ENCODE data around the gene EIF4ENIF1.
"Not testable (repeated sequence)": the region's sequence is repeated elsewhere in the genome, so short reads cannot be mapped to it uniquely, and the experiment has no call there.

The EIF4ENIF1 gene

GRCh38 chr22:31425331-31426050 is 64.2 kb downstream of the EIF4ENIF1 start:
- Histone ChIP-seq H3K4me3 (ENCODE audit: insufficient read depth, low read depth, low read length, poor library complexity, severe bottlenecking) (no peak overlapping the region), H3K27me3 (replicated peaks; ENCODE audit: control insufficient read depth, insufficient read depth, low read length, poor library complexity, severe bottlenecking) (no peaks in the 10 kb centered on the region), H3K27ac (ENCODE audit: insufficient read depth, low read length, poor library complexity, severe bottlenecking) (no peak overlapping the region), H3K4me1 (ENCODE audit: control insufficient read depth, insufficient read depth, low read length, poor library complexity, severe bottlenecking) (no peaks in the 10 kb centered on the region), H3K36me3 (ENCODE audit: control insufficient read depth, insufficient read depth, low read length) (peaks cover 66% of the 10 kb centered on the region), H3K9me3 (ENCODE audit: control insufficient read depth, low read length) (no peaks in the 10 kb centered on the region)
- DNase-seq, result no peak

- H3K27me3 ChIP-seq (replicated peaks; ENCODE audit: control insufficient read depth, insufficient read depth, low read length, poor library complexity, severe bottlenecking); H3K4me3 ChIP-seq (ENCODE audit: insufficient read depth, low read depth, low read length, poor library complexity, severe bottlenecking); H3K27ac ChIP-seq (ENCODE audit: insufficient read depth, low read length, poor library complexity, severe bottlenecking); H3K9me3 ChIP-seq (ENCODE audit: control insufficient read depth, low read length); DNase-seq: not testable (repeated sequence)
- H3K4me1 ChIP-seq (ENCODE audit: control insufficient read depth, insufficient read depth, low read length, poor library complexity, severe bottlenecking), result peaks cover 13% of the 10 kb centered on the region
- peaks cover 21% of the 10 kb centered on the region for H3K36me3 ChIP-seq (ENCODE audit: control insufficient read depth, insufficient read depth, low read length)
Measured at GRCh38 chr22:31402350-31402749, 87.3 kb downstream of the EIF4ENIF1 start.

DNA sequence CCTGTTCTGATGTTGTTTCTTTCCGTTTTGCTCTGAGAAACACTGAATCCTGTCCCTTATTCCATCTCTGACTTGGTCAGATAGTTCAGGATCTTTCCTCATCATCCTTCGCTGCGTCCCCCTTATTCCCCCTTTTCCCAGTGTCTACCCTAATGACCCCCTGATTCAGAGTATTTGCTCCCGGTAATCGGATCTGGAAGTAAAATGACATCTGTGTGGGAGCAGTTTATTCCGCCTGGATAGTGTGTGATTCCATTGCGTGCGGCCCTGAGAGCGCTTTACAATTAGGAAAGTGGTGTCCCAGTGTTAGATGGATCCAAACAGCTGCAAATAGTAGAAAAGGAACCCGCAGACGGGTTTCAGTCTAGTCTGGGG is 89.6 kb downstream of the EIF4ENIF1 start:
- Histone ChIP-seq H3K27me3 (replicated peaks; ENCODE audit: control insufficient read depth, insufficient read depth, low read length, poor library complexity, severe bottlenecking) (no peaks in the 10 kb centered on the region), H3K9me3 (ENCODE audit: control insufficient read depth, low read length) (no peaks in the 10 kb centered on the region), H3K36me3 (ENCODE audit: control insufficient read depth, insufficient read depth, low read length) (peaks cover 11% of the 10 kb centered on the region), H3K4me1 (ENCODE audit: control insufficient read depth, insufficient read depth, low read length, poor library complexity, severe bottlenecking) (peaks cover 13% of the 10 kb centered on the region), H3K4me3 (ENCODE audit: insufficient read depth, low read depth, low read length, poor library complexity, severe bottlenecking) (peak overlapping the region; percentile 88), H3K27ac (ENCODE audit: insufficient read depth, low read length, poor library complexity, severe bottlenecking) (peak overlapping the region; percentile 85)
- DNase-seq, result no peak

DNA sequence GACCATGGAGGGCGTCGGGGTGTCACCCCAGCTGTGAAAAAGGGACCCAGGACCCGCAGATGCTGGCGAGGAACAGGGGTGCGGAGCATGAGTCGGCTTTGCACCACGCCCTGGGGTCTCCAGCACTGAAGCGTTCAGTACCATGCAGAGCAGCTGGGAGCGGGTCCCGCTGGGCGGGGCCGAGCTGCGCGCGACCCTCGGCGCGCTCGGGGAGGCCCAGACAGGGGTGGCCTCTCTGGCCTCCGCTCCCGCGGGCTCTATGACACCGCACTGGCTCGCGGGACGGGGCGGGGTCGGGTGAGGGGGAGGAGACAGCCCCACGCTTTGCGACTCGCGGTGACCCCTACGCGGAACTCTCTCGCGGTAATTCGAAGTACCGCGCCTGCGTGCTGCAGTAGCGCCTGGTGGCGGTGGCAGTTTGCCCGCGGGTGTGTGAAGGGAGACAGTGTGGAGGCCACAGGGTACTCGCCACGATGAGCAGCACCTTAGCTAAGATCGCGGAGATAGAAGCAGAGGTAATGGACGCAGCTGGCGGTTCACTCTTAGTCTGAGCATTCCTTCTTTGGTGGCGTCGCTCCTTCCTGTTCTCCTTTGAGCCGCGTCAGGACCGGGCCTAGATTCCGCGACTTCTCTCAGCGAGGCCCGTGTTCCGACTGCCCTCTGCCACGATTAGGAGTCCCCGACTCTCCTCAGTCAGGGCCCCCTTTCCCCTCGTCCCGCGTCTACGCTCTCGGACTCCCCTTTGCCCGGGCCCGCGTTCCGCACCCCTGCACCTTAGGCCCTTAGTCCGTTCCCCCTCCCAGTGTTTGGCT is 90.2 kb downstream of the EIF4ENIF1 start, which contains the start of gene DRG1:
TSS of gene DRG1 (plus strand) at position 394 of the 812 bp plus-strand sequence. CDS start at position 474, 80 bp downstream.
- H3K36me3 ChIP-seq (ENCODE audit: control insufficient read depth, insufficient read depth, low read length), result peaks cover 11% of the 10 kb centered on the region
- H3K27ac ChIP-seq (ENCODE audit: insufficient read depth, low read length, poor library complexity, severe bottlenecking), result peak within 1 kb of the TSS; percentile 85
- DNase-seq, result peak; percentile 90 to 93 (median 92)
- H3K9me3 ChIP-seq (ENCODE audit: control insufficient read depth, low read length), result no peaks in the 10 kb centered on the region
- peak within 1 kb of the TSS; percentile 88 for H3K4me3 ChIP-seq (ENCODE audit: insufficient read depth, low read depth, low read length, poor library complexity, severe bottlenecking)
- H3K27me3 ChIP-seq (replicated peaks; ENCODE audit: control insufficient read depth, insufficient read depth, low read length, poor library complexity, severe bottlenecking), result no peaks in the 10 kb centered on the region
- H3K4me1 ChIP-seq (ENCODE audit: control insufficient read depth, insufficient read depth, low read length, poor library complexity, severe bottlenecking), result peaks cover 13% of the 10 kb centered on the region

- H3K4me1 ChIP-seq (ENCODE audit: control insufficient read depth, insufficient read depth, low read length, poor library complexity, severe bottlenecking), result peaks cover 13% of the 10 kb centered on the region
- no peaks in the 10 kb centered on the region for H3K9me3 ChIP-seq (ENCODE audit: control insufficient read depth, low read length)
- no peaks in the 10 kb centered on the region for H3K27me3 ChIP-seq (replicated peaks; ENCODE audit: control insufficient read depth, insufficient read depth, low read length, poor library complexity, severe bottlenecking)
- H3K27ac ChIP-seq (ENCODE audit: insufficient read depth, low read length, poor library complexity, severe bottlenecking), result no peak overlapping the region
- peaks cover 7% of the 10 kb centered on the region for H3K36me3 ChIP-seq (ENCODE audit: control insufficient read depth, insufficient read depth, low read length)
- no peak for DNase-seq
- H3K4me3 ChIP-seq (ENCODE audit: insufficient read depth, low read depth, low read length, poor library complexity, severe bottlenecking), result no peak overlapping the region
Measured at GRCh38 chr22:31398231-31398630, 91.4 kb downstream of the EIF4ENIF1 start.

DNA sequence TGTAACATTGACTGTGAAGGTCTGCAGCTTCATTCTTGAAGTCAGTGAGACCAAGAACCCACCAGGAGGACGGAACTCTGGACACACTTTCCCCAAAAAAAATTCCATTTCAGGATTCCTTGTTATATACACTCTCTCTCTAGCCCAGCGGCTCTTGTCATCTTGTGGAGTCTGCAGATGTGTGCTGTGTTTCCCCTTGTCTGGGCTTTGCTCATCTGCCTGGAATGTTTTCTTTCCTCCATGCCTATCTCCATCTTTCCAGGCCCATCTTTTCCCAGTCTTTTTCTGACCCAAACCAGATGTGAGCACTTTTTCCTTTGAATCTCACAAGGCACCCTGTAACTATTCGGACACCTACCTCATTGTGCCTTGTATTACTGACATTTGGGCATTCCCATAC is 95.3 kb downstream of the EIF4ENIF1 start:
- no peak for DNase-seq
- no peak overlapping the region for H3K27ac ChIP-seq (ENCODE audit: insufficient read depth, low read length, poor library complexity, severe bottlenecking)
- no peak overlapping the region for H3K4me3 ChIP-seq (ENCODE audit: insufficient read depth, low read depth, low read length, poor library complexity, severe bottlenecking)
- no peaks in the 10 kb centered on the region for H3K27me3 ChIP-seq (replicated peaks; ENCODE audit: control insufficient read depth, insufficient read depth, low read length, poor library complexity, severe bottlenecking)
- H3K4me1 ChIP-seq (ENCODE audit: control insufficient read depth, insufficient read depth, low read length, poor library complexity, severe bottlenecking), result peaks cover 5% of the 10 kb centered on the region
- H3K36me3 ChIP-seq (ENCODE audit: control insufficient read depth, insufficient read depth, low read length), result no peaks in the 10 kb centered on the region
- H3K9me3 ChIP-seq (ENCODE audit: control insufficient read depth, low read length), result no peaks in the 10 kb centered on the region

- Histone ChIP-seq H3K4me1 (ENCODE audit: control insufficient read depth, insufficient read depth, low read length, poor library complexity, severe bottlenecking) (peaks cover 3% of the 10 kb centered on the region), H3K27me3 (replicated peaks; ENCODE audit: control insufficient read depth, insufficient read depth, low read length, poor library complexity, severe bottlenecking) (no peaks in the 10 kb centered on the region), H3K27ac (ENCODE audit: insufficient read depth, low read length, poor library complexity, severe bottlenecking) (no peak overlapping the region), H3K4me3 (ENCODE audit: insufficient read depth, low read depth, low read length, poor library complexity, severe bottlenecking) (no peak overlapping the region), H3K36me3 (ENCODE audit: control insufficient read depth, insufficient read depth, low read length) (no peaks in the 10 kb centered on the region), H3K9me3 (ENCODE audit: control insufficient read depth, low read length) (no peaks in the 10 kb centered on the region)
- DNase-seq, result no peak
Measured at GRCh38 chr22:31393893-31394292, 95.7 kb downstream of the EIF4ENIF1 start.

Measured in effector memory CD4-positive, alpha-beta T cell (primary cell).